H1 (cell line): ENCODE measurements around the gene CA14. TPM values are rescaled to one million over a fixed set of nuclear protein-coding genes. Genes with fewer than 3 reads are reported as not detected.
A peak's percentile ranks its signal among the peaks of the same experiment; 100 is the strongest.

Source experiments
- ATF2 ChIP-seq: IDR thresholded peaks from 2 replicates; pipeline ENCODE4 v1.6.1; 2012; ENCODE audit warnings: low read length, inconsistent platforms
- BACH1 ChIP-seq: IDR thresholded peaks from 2 replicates; pipeline ENCODE4 v1.6.1; 2012; ENCODE audit warnings: low read length, improper control_type of control experiment
- BRCA1 ChIP-seq: IDR thresholded peaks from 2 replicates; pipeline ENCODE4 v1.6.1; 2012; ENCODE audit warnings: low read depth, low read length, improper control_type of control experiment
- CEBPB ChIP-seq: IDR thresholded peaks from 2 replicates; pipeline ENCODE4 v1.6.1; 2012; ENCODE audit warnings: low read depth, low read length
- FOSL1 ChIP-seq: IDR thresholded peaks from 2 replicates; pipeline ENCODE4 v1.6.1; 2011; ENCODE audit warnings: mild to moderate bottlenecking, low read depth, low read length, moderate library complexity; ENCODE audit not compliant: insufficient read depth
- GTF2F1 ChIP-seq: IDR thresholded peaks from 2 replicates; pipeline ENCODE4 v1.6.1; 2012; ENCODE audit warnings: low read depth, low read length, improper control_type of control experiment, borderline replicate concordance
- JUN ChIP-seq: IDR thresholded peaks from 2 replicates; pipeline ENCODE4 v1.6.1; 2011; ENCODE audit warnings: low read depth, mild to moderate bottlenecking, improper control_type of control experiment, low read length
- KDM4A ChIP-seq: IDR thresholded peaks from one replicate; pipeline ENCODE4 v1.7.1; 2012; ENCODE audit warnings: low read depth, mild to moderate bottlenecking, moderate library complexity, low read length, inconsistent platforms; ENCODE audit not compliant: severe bottlenecking
- MAFK ChIP-seq: IDR thresholded peaks from 2 replicates; pipeline ENCODE4 v1.6.1; 2012; ENCODE audit warnings: low read depth, mild to moderate bottlenecking, improper control_type of control experiment, low read length
- POLR2A ChIP-seq, 2 experiments: IDR thresholded peaks; 1 replicate in 1 of 2; 2 replicates in 1 of 2; pipeline ENCODE4 v1.6.1; 2011; ENCODE audit warnings: low read depth in 2 of 2, low read length in 2 of 2, mild to moderate bottlenecking in 2 of 2; ENCODE audit errors: control extremely low read depth in 1 of 2
- POLR2AphosphoS5 ChIP-seq: IDR thresholded peaks from 2 replicates; pipeline ENCODE4 v1.6.1; 2011; ENCODE audit warnings: low read depth, low read length
- RAD21 ChIP-seq, 2 experiments: IDR thresholded peaks in 1 of 2; conservative IDR thresholded peaks in 1 of 2; 2 replicates each; pipeline ENCODE4 v1.6.1; 2011; ENCODE audit warnings: low read depth in 2 of 2, low read length in 2 of 2, improper control_type of control experiment in 1 of 2, inconsistent platforms in 1 of 2, mild to moderate bottlenecking in 1 of 2, moderate library complexity in 1 of 2
- RFX5 ChIP-seq: IDR thresholded peaks from 2 replicates; pipeline ENCODE4 v1.6.1; 2011; ENCODE audit warnings: low read depth, low read length, improper control_type of control experiment, borderline replicate concordance
- SIN3A ChIP-seq, 2 experiments: IDR thresholded peaks in 1 of 2; conservative IDR thresholded peaks in 1 of 2; 2 replicates each; pipeline ENCODE4 v1.6.1; 2011 to 2012; ENCODE audit warnings: low read length in 2 of 2, improper control_type of control experiment in 1 of 2, low read depth in 1 of 2, mild to moderate bottlenecking in 1 of 2
- SIRT6 ChIP-seq: IDR thresholded peaks from one replicate; pipeline ENCODE4 v1.7.1; 2012; ENCODE audit warnings: low read length, inconsistent platforms
- SP4 ChIP-seq: IDR thresholded peaks from 2 replicates; pipeline ENCODE4 v1.6.1; 2012; ENCODE audit warnings: low read length, inconsistent platforms
- TAF7 ChIP-seq: optimal IDR thresholded peaks from 2 replicates; pipeline ENCODE3; 2011; ENCODE audit warnings: low read depth, mild to moderate bottlenecking, inconsistent platforms, low read length, moderate library complexity, borderline replicate concordance
- TBP ChIP-seq: IDR thresholded peaks from 2 replicates; pipeline ENCODE4 v1.6.1; 2011; ENCODE audit warnings: low read depth, low read length, improper control_type of control experiment
- TCF12 ChIP-seq: IDR thresholded peaks from 2 replicates; pipeline ENCODE4 v1.6.1; 2011; ENCODE audit warnings: low read depth, mild to moderate bottlenecking, low read length
- ZNF274 ChIP-seq: IDR thresholded peaks from 2 replicates; pipeline ENCODE4 v1.7.0; 2012; ENCODE audit warnings: low read length, borderline replicate concordance; ENCODE audit errors: extremely low read depth
- polyA plus RNA-seq, 7 experiments: library from polyadenylated mRNA; depleted of rRNA in 3 of 7; stranded (reverse) in 5 of 7; unstranded in 2 of 7; fragments of >200 nt in 5 of 7; fragments of 200-250 nt in 2 of 7; gene quantifications; 1 replicate in 5 of 7; 2 replicates in 1 of 7; 4 replicates in 1 of 7; pipeline versions ENCODE4 v1.2.1 to v1.2.3, GENCODE V29; 2011 to 2013; ENCODE audit warnings: missing spikeins in 2 of 7, mixed read lengths in 2 of 7
- total RNA-seq: library from RNA; stranded (reverse); fragmentation: NEBNext Ultra II Directional; extraction: Animal tissue kit (Norgen Biotek cat#: 25700); gene quantifications from 2 replicates; pipeline ENCODE4 v1.2.1, GENCODE V29; 2021

Gene CA14
- total and polyA plus RNA-seq, 2 of the 8 experiments (the other 6 are each of a cell fraction or from before 2014, with no cell fraction given), result 52.3 to 105 TPM

GRCh38 chr1:150281758-150282557 is 24.4 kb downstream of the CA14 start, which contains the start of gene CIART (continued):
- TF ChIP-seq SP4, result peak; percentile 95
- no peak for TF ChIP-seq JUN
- no peak for TF ChIP-seq BACH1
- peak; percentile 82 for TF ChIP-seq TBP
- peak; percentile 77 to 85 for TF ChIP-seq POLR2A (IDR thresholded peaks at IDR 0.05; ENCODE audit: control extremely low read depth in 1 of 2, low read depth in 2 of 2, low read length in 2 of 2)
- no peak for TF ChIP-seq ATF2
- TF ChIP-seq RAD21 (IDR thresholded peaks at IDR 0.05 in 1 of 2, conservative IDR thresholded peaks at IDR 0.05 in 1 of 2; ENCODE audit: low read depth in 2 of 2, low read length in 2 of 2), result no peak
- TF ChIP-seq GTF2F1, result no peak
- no peak for TF ChIP-seq BRCA1
- TF ChIP-seq MAFK, result no peak
- TF ChIP-seq SIN3A (conservative IDR thresholded peaks at IDR 0.05 in 1 of 2, IDR thresholded peaks at IDR 0.05 in 1 of 2; ENCODE audit: low read depth in 1 of 2, low read length in 2 of 2), result 0 out of 4 replicates have a peak, but pooled peaks of 1 of the 2 experiments have one; percentile 11
- TF ChIP-seq ZNF274, result no peak
- no peak for TF ChIP-seq FOSL1
- peak; percentile 71 for TF ChIP-seq TAF7
- TF ChIP-seq RFX5, result 0 out of 2 replicates have a peak, but pooled peaks have one; percentile 3
- TF ChIP-seq SIRT6, result no peak
- TF ChIP-seq POLR2AphosphoS5, result peak; percentile 86
- TF ChIP-seq KDM4A, result no peak
- 0 out of 2 replicates have a peak, but pooled peaks have one; percentile 5 for TF ChIP-seq TCF12
- TF ChIP-seq CEBPB, result no peak
